ENCODE data around the gene MAGEB18.

The MAGEB18 gene

GRCh38 chrX:26138274-26138673 is at the start of gene MAGEB18:
Gene MAGEB18, plus strand, starts transcription at chrX:26138343. Its CDS starts 643 bp downstream, at chrX:26138986.
- no peak for DNase-seq (ENCODE audit: low read depth in 2 of 2)

- no peak for DNase-seq (ENCODE audit: low read depth in 2 of 2)
These were observed 37.7 kb upstream of the MAGEB18 start for GRCh38 chrX:26100421-26100920.

- no peak for DNase-seq (ENCODE audit: low read depth in 2 of 2)
These were observed 29.0 kb upstream of the MAGEB18 start for GRCh38 chrX:26109142-26109541.

- no peak for DNase-seq (ENCODE audit: low read depth in 2 of 2)
These were observed 7.9 kb downstream of the MAGEB18 start for GRCh38 chrX:26146024-26146423.

- DNase-seq (ENCODE audit: low read depth in 2 of 2): no peak
These were observed 22.2 kb downstream of the MAGEB18 start, which contains the start of gene MAGEB6B for GRCh38 chrX:26160301-26160700. Gene MAGEB6B, plus strand, starts transcription at chrX:26160601. Its CDS starts 0 bp downstream, at chrX:26160601.
